Panc1 (cell line): ENCODE data around the gene C6orf163.

Experiments used
- CTCF ChIP-seq: fragments of 450-650 bp; IDR thresholded peaks from 2 replicates; pipeline ENCODE4 v1.5.1; 2017; ENCODE audit warnings: mild to moderate bottlenecking
- POLR2AphosphoS5 ChIP-seq: IDR thresholded peaks from 2 replicates; pipeline ENCODE4 v1.6.1; 2012; ENCODE audit warnings: mild to moderate bottlenecking, low read depth, low read length, moderate library complexity
- TCF7L2 ChIP-seq: IDR thresholded peaks from 2 replicates; pipeline ENCODE4 v1.6.1; 2011; ENCODE audit warnings: mild to moderate bottlenecking, low read depth, low read length, inconsistent platforms

DNA sequence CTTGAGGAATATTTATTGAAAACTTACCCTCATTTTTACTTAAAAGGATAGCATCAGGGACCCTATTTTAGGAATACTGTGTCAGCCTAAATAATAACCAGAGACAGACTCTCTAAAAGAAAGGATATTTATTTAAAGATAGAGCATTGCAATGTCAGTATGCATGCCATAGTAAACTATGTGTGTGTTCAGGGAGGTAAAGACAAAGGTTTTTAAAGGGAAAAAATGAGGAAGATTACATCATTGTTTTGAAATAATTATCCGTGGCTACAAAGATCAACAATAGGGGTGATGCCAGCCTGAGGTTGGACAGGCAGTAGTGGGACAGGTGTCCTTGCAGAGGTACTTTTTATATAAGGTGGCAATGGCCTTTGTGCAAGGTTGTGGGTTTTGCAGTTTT is 39.4 kb downstream of the C6orf163 start:
- no peak for TF ChIP-seq CTCF
- TF ChIP-seq POLR2AphosphoS5: no peak
- no peak for TF ChIP-seq TCF7L2
